GM10266 (cell line): ENCODE results near the gene IDI1.

Experiments used
- DNase-seq: peaks from one replicate; pipeline ENCODE4 v3.0.0; 2012; ENCODE audit errors: extremely low spot score
- TF ChIP-seq, protein P1 (sequence below): IDR thresholded peaks from 2 replicates; pipeline ENCODE4 v1.5.1; 2012; ENCODE audit warnings: mild to moderate bottlenecking, low read depth; ENCODE audit not compliant: control insufficient read depth, insufficient read depth; ENCODE audit errors: missing control alignments

Gene IDI1

DNA sequence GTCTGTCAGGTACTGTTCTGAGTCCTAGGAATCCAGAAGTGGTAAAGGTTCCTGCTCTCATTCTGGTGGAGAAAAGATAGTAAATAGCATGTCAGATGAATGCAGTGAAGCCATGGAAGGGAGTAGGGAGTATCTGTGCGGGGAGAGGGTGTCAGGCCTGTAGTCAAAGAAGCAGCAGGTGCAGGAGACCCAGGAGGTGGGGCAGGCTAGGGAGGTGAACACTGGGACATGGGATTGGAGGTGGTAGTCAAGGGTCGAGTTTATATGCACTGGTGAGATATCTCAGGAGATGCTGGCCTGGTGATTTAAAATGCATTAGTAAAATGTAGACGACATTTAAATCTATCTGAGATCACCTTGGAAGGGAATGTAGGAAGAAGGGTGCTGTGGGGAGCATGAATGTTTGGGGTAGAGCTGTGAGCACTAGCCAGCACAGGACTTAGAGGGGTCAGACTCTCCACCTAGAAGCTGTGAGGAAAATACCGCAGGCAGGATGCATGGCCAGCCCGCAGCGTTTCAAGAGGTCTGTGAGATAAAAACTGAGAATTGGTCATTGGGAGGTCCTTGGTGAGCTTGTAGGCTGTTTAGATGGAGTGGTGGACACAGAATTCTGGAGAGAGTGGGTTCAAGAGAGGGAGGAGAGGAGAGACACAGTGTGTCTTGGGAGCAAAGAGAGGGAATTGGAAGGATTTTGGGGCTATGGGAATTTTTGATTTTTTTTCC is 53.9 kb downstream of the IDI1 start:
- TF ChIP-seq, protein P1, sequence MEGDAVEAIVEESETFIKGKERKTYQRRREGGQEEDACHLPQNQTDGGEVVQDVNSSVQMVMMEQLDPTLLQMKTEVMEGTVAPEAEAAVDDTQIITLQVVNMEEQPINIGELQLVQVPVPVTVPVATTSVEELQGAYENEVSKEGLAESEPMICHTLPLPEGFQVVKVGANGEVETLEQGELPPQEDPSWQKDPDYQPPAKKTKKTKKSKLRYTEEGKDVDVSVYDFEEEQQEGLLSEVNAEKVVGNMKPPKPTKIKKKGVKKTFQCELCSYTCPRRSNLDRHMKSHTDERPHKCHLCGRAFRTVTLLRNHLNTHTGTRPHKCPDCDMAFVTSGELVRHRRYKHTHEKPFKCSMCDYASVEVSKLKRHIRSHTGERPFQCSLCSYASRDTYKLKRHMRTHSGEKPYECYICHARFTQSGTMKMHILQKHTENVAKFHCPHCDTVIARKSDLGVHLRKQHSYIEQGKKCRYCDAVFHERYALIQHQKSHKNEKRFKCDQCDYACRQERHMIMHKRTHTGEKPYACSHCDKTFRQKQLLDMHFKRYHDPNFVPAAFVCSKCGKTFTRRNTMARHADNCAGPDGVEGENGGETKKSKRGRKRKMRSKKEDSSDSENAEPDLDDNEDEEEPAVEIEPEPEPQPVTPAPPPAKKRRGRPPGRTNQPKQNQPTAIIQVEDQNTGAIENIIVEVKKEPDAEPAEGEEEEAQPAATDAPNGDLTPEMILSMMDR, result no peak
- DNase-seq, result no peak

DNA sequence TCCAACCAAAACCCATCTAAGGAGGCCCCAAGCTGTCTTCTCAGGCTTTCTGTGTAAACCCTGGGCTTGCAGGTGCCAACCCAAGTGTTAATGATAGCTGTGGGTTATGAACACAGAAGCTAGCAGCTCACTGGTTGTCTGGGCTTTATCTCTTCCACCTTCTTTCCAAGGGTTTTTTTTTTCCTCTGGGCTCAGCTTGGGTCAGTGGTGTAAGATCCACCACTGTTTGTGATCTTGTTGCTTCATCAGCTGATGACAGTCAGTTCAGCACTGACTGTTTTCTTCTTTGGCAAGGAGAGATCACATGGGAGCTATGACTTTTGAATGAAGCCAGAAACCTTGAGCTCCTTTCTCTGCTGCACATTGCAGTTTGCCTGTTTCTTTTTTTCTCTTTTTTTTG is 56.0 kb downstream of the IDI1 start:
- DNase-seq, result no peak
- TF ChIP-seq, protein P1, result no peak

- TF ChIP-seq, protein P1, result no peak
Observed at GRCh38 chr10:992467-992866, 56.5 kb downstream of the IDI1 start.

GRCh38 chr10:990808-991207 is 58.1 kb downstream of the IDI1 start:
- TF ChIP-seq, protein P1, result no peak
- no peak for DNase-seq

More at GRCh38 chr10:992467-992866, 56.5 kb downstream of the IDI1 start:
- DNase-seq, result no peak
